IMR-90 (cell line): ENCODE measurements around the gene MFAP4. TPM values are rescaled to one million over a fixed set of nuclear protein-coding genes. Genes with fewer than 3 reads are reported as not detected.

ENCODE experiments used
- ATAC-seq: fragments of 200-7000 bp; cut with Tn5 transposase; 2 replicates; pipeline ENCODE4 v1.9.1; 2020; ENCODE audit warnings: low read depth, mild to moderate bottlenecking, moderate library complexity
- BruUV-seq: library from RNA; stranded (reverse); fragments of 400-500 nt; replicated peaks from 2 replicates; lab custom pipeline; 2021; lab: Mats Ljungman, UMichigan
- CTCF ChIA-PET: fragments of 300-600 bp; formaldehyde crosslinking; extraction: SDS; loops from one replicate; lab custom pipeline; 2021; ENCODE audit warnings: antibody characterized with exemption; lab: Yijun Ruan, JAX
- POLR2A ChIA-PET: fragments of 300-600 bp; sonication (Branson Sonifier 250); formaldehyde crosslinking; loops from one replicate; lab custom pipeline; 2022; ENCODE audit warnings: antibody characterized with exemption; ENCODE audit not compliant: unreplicated experiment; lab: Charles Lee
- DNase-seq: peaks from one replicate; pipeline ENCODE4 v3.0.0; 2013
- H2AFZ ChIP-seq: replicated peaks from 2 replicates; pipeline ENCODE3; 2013; ENCODE audit warnings: low read length, mild to moderate bottlenecking; ENCODE audit not compliant: poor library complexity
- H2AK5ac ChIP-seq: 2 replicates; pipeline ENCODE4 v1.6.1; 2013; ENCODE audit warnings: low read depth, low read length, inconsistent platforms
- H2AK9ac ChIP-seq: replicated peaks from 2 replicates; pipeline ENCODE3; 2013; ENCODE audit warnings: mild to moderate bottlenecking, low read depth, low read length, moderate library complexity; ENCODE audit not compliant: poor library complexity
- H2BK120ac ChIP-seq: 2 replicates; pipeline ENCODE4 v1.6.1; 2013; ENCODE audit warnings: low read depth, low read length, inconsistent platforms
- H2BK15ac ChIP-seq: 3 replicates; pipeline ENCODE4 v1.6.1; 2013; ENCODE audit warnings: low read depth, low read length, inconsistent platforms
- H2BK20ac ChIP-seq: 2 replicates; pipeline ENCODE4 v1.6.1; 2013; ENCODE audit warnings: low read depth, mild to moderate bottlenecking, inconsistent platforms, low read length, moderate library complexity
- H2BK5ac ChIP-seq: 2 replicates; pipeline ENCODE4 v1.6.1; 2013; ENCODE audit warnings: mild to moderate bottlenecking, low read depth, low read length, inconsistent platforms; ENCODE audit not compliant: poor library complexity, severe bottlenecking
- H3K14ac ChIP-seq: replicated peaks from 2 replicates; pipeline ENCODE4 v1.6.1; 2013; ENCODE audit warnings: low read depth, low read length, inconsistent platforms
- H3K18ac ChIP-seq: 2 replicates; pipeline ENCODE4 v1.6.1; 2013; ENCODE audit warnings: low read depth, low read length, control low read depth
- H3K23ac ChIP-seq: 2 replicates; pipeline ENCODE4 v1.6.1; 2013; ENCODE audit warnings: low read depth, low read length, inconsistent platforms
- H3K27ac ChIP-seq: 2 replicates; pipeline ENCODE4 v1.5.1; 2013; ENCODE audit warnings: mild to moderate bottlenecking, control low read depth, low read length; ENCODE audit not compliant: insufficient read depth
- H3K27me3 ChIP-seq: 2 replicates; pipeline ENCODE4 v1.6.1; 2013; ENCODE audit warnings: low read length; ENCODE audit not compliant: control insufficient read depth, insufficient read depth
- H3K36me3 ChIP-seq: 2 replicates; pipeline ENCODE4 v1.6.1; 2013; ENCODE audit warnings: low read length, mixed read lengths; ENCODE audit not compliant: control insufficient read depth, insufficient read depth
- H3K4ac ChIP-seq: 2 replicates; pipeline ENCODE4 v1.6.1; 2013; ENCODE audit warnings: low read depth, low read length, inconsistent platforms
- H3K4me1 ChIP-seq: 2 replicates; pipeline ENCODE4 v1.6.1; 2013; ENCODE audit warnings: low read length, mixed read lengths; ENCODE audit not compliant: control insufficient read depth, insufficient read depth
- H3K4me2 ChIP-seq: 2 replicates; pipeline ENCODE4 v1.6.1; 2013; ENCODE audit warnings: low read depth, mild to moderate bottlenecking, control low read depth, low read length, moderate library complexity
- H3K4me3 ChIP-seq: 2 replicates; pipeline ENCODE4 v1.5.1; 2013; ENCODE audit warnings: low read depth, mild to moderate bottlenecking, control low read depth, low read length, moderate library complexity; ENCODE audit not compliant: insufficient read depth
- H3K56ac ChIP-seq: 2 replicates; pipeline ENCODE4 v1.6.1; 2013; ENCODE audit warnings: low read length, inconsistent platforms; ENCODE audit not compliant: insufficient read depth; ENCODE audit errors: extremely low read depth
- H3K79me1 ChIP-seq, 2 experiments: 2 replicates each; pipeline ENCODE4 v1.6.1; 2013; ENCODE audit warnings: low read length in 2 of 2, inconsistent platforms in 1 of 2, low read depth in 1 of 2
- H3K9ac ChIP-seq: 2 replicates; pipeline ENCODE4 v1.6.1; 2013; ENCODE audit warnings: low read depth, low read length, control low read depth
- H3K9me1 ChIP-seq: 2 replicates; pipeline ENCODE4 v1.6.1; 2013; ENCODE audit warnings: low read length, inconsistent platforms; ENCODE audit not compliant: insufficient read depth
- H3K9me3 ChIP-seq: 2 replicates; pipeline ENCODE4 v1.6.1; 2013; ENCODE audit warnings: low read length; ENCODE audit not compliant: control insufficient read depth, insufficient read depth
- H4K20me1 ChIP-seq: 2 replicates; pipeline ENCODE4 v1.6.1; 2013; ENCODE audit warnings: low read length, inconsistent platforms; ENCODE audit not compliant: insufficient read depth
- H4K5ac ChIP-seq: 2 replicates; pipeline ENCODE4 v1.6.1; 2013; ENCODE audit warnings: mild to moderate bottlenecking, low read depth, low read length, control low read depth
- H4K8ac ChIP-seq, 2 experiments: 2 replicates each; pipeline ENCODE4 v1.6.1; 2013; ENCODE audit warnings: low read depth in 2 of 2, low read length in 2 of 2, control low read depth in 1 of 2, inconsistent platforms in 1 of 2
- H4K91ac ChIP-seq: 2 replicates; pipeline ENCODE4 v1.6.1; 2013; ENCODE audit warnings: low read depth, low read length, inconsistent platforms; ENCODE audit not compliant: insufficient read depth
- CHD1 ChIP-seq: IDR thresholded peaks from 2 replicates; pipeline ENCODE4 v1.6.1; 2012; ENCODE audit warnings: low read depth, low read length, improper control_type of control experiment
- FOS ChIP-seq: fragments of 150-350 bp; IDR thresholded peaks from 2 replicates; pipeline ENCODE4 v1.6.1; 2016; ENCODE audit warnings: low read depth, low read length
- MAFK ChIP-seq: IDR thresholded peaks from 2 replicates; pipeline ENCODE4 v1.6.1; 2012; ENCODE audit warnings: low read depth, low read length, improper control_type of control experiment
- MAZ ChIP-seq: IDR thresholded peaks from 2 replicates; pipeline ENCODE4 v1.6.1; 2012; ENCODE audit warnings: low read depth, mild to moderate bottlenecking, low read length, improper control_type of control experiment, moderate library complexity, borderline replicate concordance
- RAD21 ChIP-seq: IDR thresholded peaks from 2 replicates; pipeline ENCODE4 v1.6.1; 2012; ENCODE audit warnings: low read length, improper control_type of control experiment
- WGBS, 2 experiments: methylation state at CpG; one replicate each; pipeline versions ENCODE4 v1.1.5 to v1.1.7; 2013; ENCODE audit warnings: missing lambda C conversion rate in 2 of 2; ENCODE audit not compliant: insufficient read length in 1 of 2; ENCODE audit errors: extremely low coverage in 2 of 2; 5-methylcytosine and 5-hydroxymethylcytosine counted together
- dilution Hi-C: fragments of 300-500 bp; cut with HindIII; formaldehyde crosslinking; loops from one replicate; pipeline ENCODE4 v1.14.3; 2018; ENCODE audit warnings: low sequenced_read_pairs; ENCODE audit not compliant: unreplicated experiment
- in situ Hi-C: fragments of 300-500 bp; cut with MboI; formaldehyde crosslinking; loops from 3 replicates; pipeline ENCODE4 v1.14.3; 2019; ENCODE audit warnings: low sequenced_read_pairs, inconsistent platforms, mixed read lengths
- intact Hi-C: fragments of 100-400 bp; cut with micrococcal nuclease; formaldehyde crosslinking; loops from 2 replicates; pipeline ENCODE4 v1.10.0; 2022
- polyA plus RNA-seq, 3 experiments: library from polyadenylated mRNA; depleted of rRNA; stranded (reverse); fragments of >200 nt; gene quantifications; 2 replicates each; pipeline ENCODE4 v1.2.3, GENCODE V29; 2012; ENCODE audit warnings: low replicate concordance in 1 of 3
- total RNA-seq: library from RNA; depleted of rRNA; stranded (reverse); fragments of >200 nt; gene quantifications from 2 replicates; pipeline ENCODE4 v1.2.3, GENCODE V29; 2012
- TF ChIP-seq, protein P1 (sequence below): fragments of 150-350 bp; IDR thresholded peaks from 2 replicates; pipeline ENCODE4 v1.6.1; 2016; ENCODE audit warnings: low read depth, mild to moderate bottlenecking, low read length, moderate library complexity, borderline replicate concordance
- TF ChIP-seq, protein P2 (sequence below): conservative IDR thresholded peaks from 2 replicates; pipeline ENCODE4 v1.5.1; 2012; ENCODE audit warnings: mild to moderate bottlenecking, low read depth, low read length, improper control_type of control experiment

The MFAP4 gene
- total and polyA plus RNA-seq, 2 of the 4 experiments (the other 2 are of a cell fraction): 7.0 to 71.6 TPM

DNA sequence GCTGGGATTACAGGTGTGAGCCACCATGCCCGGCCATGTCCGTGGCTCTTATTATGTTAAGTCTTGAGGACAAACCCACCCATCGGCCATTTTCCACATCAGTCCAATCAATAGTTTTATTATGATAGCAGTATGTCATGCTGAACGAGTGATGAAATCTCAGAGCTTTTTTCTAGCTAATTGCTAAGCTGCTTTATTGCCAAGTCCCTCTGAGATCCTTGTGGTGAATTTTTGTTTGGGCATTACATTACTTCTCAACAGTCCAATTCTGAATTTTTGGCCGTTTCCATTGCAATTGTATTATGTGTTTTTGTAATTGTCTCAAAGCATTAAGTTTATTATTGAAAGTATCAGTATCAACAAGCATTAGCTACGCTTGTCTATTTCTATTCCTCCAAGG is 34.9 kb upstream of the MFAP4 start:
- no peaks in the 10 kb centered on the region; the same call in 1 of the 2 replicates for H3K9me3 ChIP-seq
- no peak overlapping the region for H3K4me2 ChIP-seq
- no peak overlapping the region for H3K27ac ChIP-seq
- peaks cover 6% of the 10 kb centered on the region for H3K4me1 ChIP-seq
- no peaks in the 10 kb centered on the region for H3K9me1 ChIP-seq
- H3K4ac ChIP-seq: no peak overlapping the region
- ATAC-seq (no peak), DNase-seq (no peak)
- H4K91ac ChIP-seq: no peak overlapping the region
- intact Hi-C loops (no loop called here), dilution Hi-C loops (no loop called here), in situ Hi-C loops (no loop called here)
- CTCF ChIA-PET: no interaction called here
- H3K56ac ChIP-seq: no peak overlapping the region
- no peak overlapping the region for H2AFZ ChIP-seq
- H3K4me3 ChIP-seq: no peak overlapping the region
- H3K18ac ChIP-seq: no peak overlapping the region
- H2BK20ac ChIP-seq: no peak overlapping the region
- H3K23ac ChIP-seq: no peak overlapping the region
- peaks cover 3% of the 10 kb centered on the region for H3K27me3 ChIP-seq
- H4K20me1 ChIP-seq: no peaks in the 10 kb centered on the region
- POLR2A ChIA-PET: no interaction called here
- no peak overlapping the region for H4K8ac ChIP-seq
- BruUV-seq: no TSS peak
- no peak overlapping the region for H2BK5ac ChIP-seq
- H3K14ac ChIP-seq: no peak overlapping the region
- TF ChIP-seq CHD1 (no peak), RAD21 (no peak), FOS (no peak), MAZ (no peak), MAFK (no peak)
- TF ChIP-seq, protein P1, sequence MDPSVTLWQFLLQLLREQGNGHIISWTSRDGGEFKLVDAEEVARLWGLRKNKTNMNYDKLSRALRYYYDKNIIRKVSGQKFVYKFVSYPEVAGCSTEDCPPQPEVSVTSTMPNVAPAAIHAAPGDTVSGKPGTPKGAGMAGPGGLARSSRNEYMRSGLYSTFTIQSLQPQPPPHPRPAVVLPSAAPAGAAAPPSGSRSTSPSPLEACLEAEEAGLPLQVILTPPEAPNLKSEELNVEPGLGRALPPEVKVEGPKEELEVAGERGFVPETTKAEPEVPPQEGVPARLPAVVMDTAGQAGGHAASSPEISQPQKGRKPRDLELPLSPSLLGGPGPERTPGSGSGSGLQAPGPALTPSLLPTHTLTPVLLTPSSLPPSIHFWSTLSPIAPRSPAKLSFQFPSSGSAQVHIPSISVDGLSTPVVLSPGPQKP: no peak
- TF ChIP-seq, protein P2, sequence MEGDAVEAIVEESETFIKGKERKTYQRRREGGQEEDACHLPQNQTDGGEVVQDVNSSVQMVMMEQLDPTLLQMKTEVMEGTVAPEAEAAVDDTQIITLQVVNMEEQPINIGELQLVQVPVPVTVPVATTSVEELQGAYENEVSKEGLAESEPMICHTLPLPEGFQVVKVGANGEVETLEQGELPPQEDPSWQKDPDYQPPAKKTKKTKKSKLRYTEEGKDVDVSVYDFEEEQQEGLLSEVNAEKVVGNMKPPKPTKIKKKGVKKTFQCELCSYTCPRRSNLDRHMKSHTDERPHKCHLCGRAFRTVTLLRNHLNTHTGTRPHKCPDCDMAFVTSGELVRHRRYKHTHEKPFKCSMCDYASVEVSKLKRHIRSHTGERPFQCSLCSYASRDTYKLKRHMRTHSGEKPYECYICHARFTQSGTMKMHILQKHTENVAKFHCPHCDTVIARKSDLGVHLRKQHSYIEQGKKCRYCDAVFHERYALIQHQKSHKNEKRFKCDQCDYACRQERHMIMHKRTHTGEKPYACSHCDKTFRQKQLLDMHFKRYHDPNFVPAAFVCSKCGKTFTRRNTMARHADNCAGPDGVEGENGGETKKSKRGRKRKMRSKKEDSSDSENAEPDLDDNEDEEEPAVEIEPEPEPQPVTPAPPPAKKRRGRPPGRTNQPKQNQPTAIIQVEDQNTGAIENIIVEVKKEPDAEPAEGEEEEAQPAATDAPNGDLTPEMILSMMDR: no peak
- no peaks in the 10 kb centered on the region for H3K36me3 ChIP-seq
- no peak overlapping the region for H2BK15ac ChIP-seq
- no peak overlapping the region for H2BK120ac ChIP-seq
- no peak overlapping the region for H3K9ac ChIP-seq
- H4K5ac ChIP-seq: no peak overlapping the region
- no peak overlapping the region for H2AK5ac ChIP-seq
- H2AK9ac ChIP-seq: no peak overlapping the region
- WGBS, 2 experiments: no CpG with 5 or more reads among the region's 6 CpGs
- H3K79me1 ChIP-seq: no peaks in the 10 kb centered on the region
